ENCODE data around the gene TAMM41. TPM values are rescaled to one million over a fixed set of nuclear protein-coding genes. Genes with fewer than 3 reads are reported as not detected.
"Not testable (repeated sequence)": the region's sequence is repeated elsewhere in the genome, so short reads cannot be mapped to it uniquely, and the experiment has no call there.

The TAMM41 gene
- total RNA-seq (2014; rRNA removed; shearing (Covaris generic)) (4.6 and 8.2 TPM in 2 replicates), polyA plus RNA-seq (2016; fragmentation: Nextera tagmentation; extraction: Ambion mirVana) (14.3 and 18.1 TPM in 2 replicates)

DNA sequence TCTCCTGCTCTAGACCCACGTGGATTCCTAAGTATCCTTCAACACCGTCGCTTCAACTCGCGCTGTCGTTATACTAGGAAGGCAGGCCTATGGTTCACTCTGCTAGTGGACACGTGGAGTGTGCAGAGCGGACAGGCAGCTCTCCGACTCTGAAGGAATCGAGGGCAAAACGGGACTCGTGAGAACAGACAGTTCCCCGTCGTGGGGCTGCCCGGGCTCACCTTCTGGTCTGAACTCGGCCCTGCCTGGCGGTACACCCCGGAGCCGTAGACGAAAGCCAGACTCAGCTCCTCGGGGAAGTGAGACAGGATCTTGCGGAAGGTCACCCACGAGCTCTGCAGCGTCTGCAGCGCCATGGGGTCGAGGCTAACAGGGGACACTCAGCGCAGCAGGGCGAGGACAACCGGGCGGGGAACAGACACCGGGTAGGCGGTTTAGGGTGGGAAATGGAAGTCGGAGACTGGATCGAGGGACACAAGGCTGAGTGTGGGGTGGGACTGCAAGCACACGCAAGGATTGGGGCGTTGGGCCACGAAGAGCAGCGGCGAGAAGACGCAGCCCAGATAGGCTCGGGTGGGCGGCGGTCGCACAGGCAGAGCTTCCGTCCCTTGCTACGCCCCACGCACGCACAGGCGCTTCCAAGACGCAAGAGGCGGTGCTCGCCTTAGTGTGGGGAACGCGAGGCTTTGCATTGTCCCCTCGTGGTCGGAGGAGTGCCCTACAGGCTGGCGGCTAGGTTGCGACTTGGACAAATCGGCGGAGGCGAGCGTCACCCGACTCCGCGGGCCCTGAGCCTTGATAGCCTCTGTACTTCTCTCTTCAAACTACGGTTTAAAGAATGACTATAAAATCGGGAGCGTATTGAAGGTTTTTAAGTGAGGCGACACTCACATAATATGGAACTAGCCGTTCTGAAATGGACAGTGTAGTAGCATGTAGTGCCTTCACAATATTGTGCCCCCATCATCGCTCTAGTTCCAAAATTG lies at the start of gene TAMM41:
Gene TAMM41, minus strand, starts transcription at position 605 of the 986 bp plus-strand sequence. Its CDS starts 249 bp downstream, at position 356.
- DNase-seq = peak; percentile 97
- Histone ChIP-seq H3K9ac (peak within 1 kb of the TSS; percentile 87), H3K4me2 (ENCODE audit: unreplicated experiment) (peak within 1 kb of the TSS; percentile 79), H3F3A (ENCODE audit: insufficient read depth) (no peaks in the 10 kb centered on the region), H3K79me2 (ENCODE audit: insufficient read depth) (peaks cover 26% of the 10 kb centered on the region), H2AFZ (peak within 1 kb of the TSS; percentile 97), H3K4me1 (ENCODE audit: insufficient read depth) (peaks cover 8% of the 10 kb centered on the region), H3K9me3 (ENCODE audit: low read depth) (no peaks in the 10 kb centered on the region), H3K27me3 (replicated peaks; ENCODE audit: insufficient read depth) (no peaks in the 10 kb centered on the region), H4K20me1 (ENCODE audit: insufficient read depth) (no peaks in the 10 kb centered on the region), H3K27ac (peak within 1 kb of the TSS; percentile 70), H3K9me2 (ENCODE audit: insufficient read depth) (no peaks in the 10 kb centered on the region), H3K4me3 (peak within 1 kb of the TSS; percentile 93), H3K36me3 (ENCODE audit: low read depth) (no peaks in the 10 kb centered on the region)
- 2% methylated on average over 59 to 69 of the region's 71 CpGs for whole genome bisulfite sequencing, 2 experiments (ENCODE audit: low coverage in 1 of 2, low lambda C conversion rate in 2 of 2, missing lambda C conversion rate in 2 of 2)
- in situ Hi-C loops (cut with MboI) = no loop called here
- TF ChIP-seq EZH2 (IDR thresholded peaks at IDR 0.05; ENCODE audit: insufficient read depth, poor library complexity, severe bottlenecking) = no peak
- TF ChIP-seq EZH2phosphoT487 (IDR thresholded peaks at IDR 0.05; ENCODE audit: insufficient read depth, low read depth) = no peak

GRCh38 chr3:11878837-11879236 lies 32.2 kb upstream of the TAMM41 start:
- DNase-seq = no peak
- H3K9ac ChIP-seq = no peak overlapping the region
- H2AFZ ChIP-seq = no peak overlapping the region
- no peaks in the 10 kb centered on the region for H3K9me2 ChIP-seq (ENCODE audit: insufficient read depth)
- H3K79me2 ChIP-seq (ENCODE audit: insufficient read depth) = no peaks in the 10 kb centered on the region
- H3K36me3 ChIP-seq (ENCODE audit: low read depth) = no peaks in the 10 kb centered on the region
- 46 to 53% methylated on average over 5 of the region's 5 CpGs for WGBS, 2 experiments (ENCODE audit: low coverage in 1 of 2, low lambda C conversion rate in 2 of 2, missing lambda C conversion rate in 2 of 2)
- no peak overlapping the region for H3K27ac ChIP-seq
- no peaks in the 10 kb centered on the region for H3K9me3 ChIP-seq (ENCODE audit: low read depth)
- in situ Hi-C loops (cut with MboI) = loop anchor here (10.0 kb wide), 1 partner anchor 1834 kb away; no protein-coding TSS in a partner anchor
- no peaks in the 10 kb centered on the region for H3F3A ChIP-seq (ENCODE audit: insufficient read depth)
- no peaks in the 10 kb centered on the region for H3K4me1 ChIP-seq (ENCODE audit: insufficient read depth)
- no peak overlapping the region for H3K4me2 ChIP-seq (ENCODE audit: unreplicated experiment)
- no peaks in the 10 kb centered on the region for H3K27me3 ChIP-seq (replicated peaks; ENCODE audit: insufficient read depth)
- H3K4me3 ChIP-seq = no peak overlapping the region
- H4K20me1 ChIP-seq (ENCODE audit: insufficient read depth) = no peaks in the 10 kb centered on the region
- TF ChIP-seq EZH2phosphoT487 (IDR thresholded peaks at IDR 0.05; ENCODE audit: insufficient read depth, low read depth) (no peak), EZH2 (IDR thresholded peaks at IDR 0.05; ENCODE audit: insufficient read depth, poor library complexity, severe bottlenecking) (no peak)

DNA sequence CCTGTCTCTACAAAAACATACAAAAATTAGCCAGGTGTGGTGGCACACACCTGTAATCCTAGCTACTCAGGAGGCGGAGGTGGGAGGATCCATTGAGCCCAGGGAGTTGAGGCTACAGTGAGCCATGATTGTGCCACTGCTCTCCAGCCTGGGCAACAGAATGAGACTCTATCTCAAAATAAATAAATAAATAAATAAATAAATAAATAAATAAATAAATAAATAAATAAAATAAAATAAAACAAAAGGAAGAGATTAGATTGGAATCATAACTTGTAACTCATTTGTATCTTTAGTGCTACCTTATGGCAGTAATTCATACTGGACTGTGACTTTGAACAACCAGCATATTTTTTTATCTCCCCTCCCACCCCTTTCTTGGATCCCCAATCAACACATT lies 28.0 kb upstream of the TAMM41 start:
- not testable (repeated sequence) for H3K9ac ChIP-seq; H3K79me2 ChIP-seq (ENCODE audit: insufficient read depth); H3K9me2 ChIP-seq (ENCODE audit: insufficient read depth); H3K27ac ChIP-seq; H3K27me3 ChIP-seq (replicated peaks; ENCODE audit: insufficient read depth); H4K20me1 ChIP-seq (ENCODE audit: insufficient read depth); H3K9me3 ChIP-seq (ENCODE audit: low read depth); H2AFZ ChIP-seq; H3F3A ChIP-seq (ENCODE audit: insufficient read depth); H3K4me3 ChIP-seq; H3K36me3 ChIP-seq (ENCODE audit: low read depth); H3K4me1 ChIP-seq (ENCODE audit: insufficient read depth); DNase-seq; H3K4me2 ChIP-seq (ENCODE audit: unreplicated experiment)
- in situ Hi-C loops (cut with MboI) = loop anchor here (10.0 kb wide), 1 partner anchor 1830 kb away; no protein-coding TSS in a partner anchor
- 50 to 58% methylated on average over 1 of the region's 1 CpG for WGBS, 2 experiments (ENCODE audit: low coverage in 1 of 2, low lambda C conversion rate in 2 of 2, missing lambda C conversion rate in 2 of 2)

DNA sequence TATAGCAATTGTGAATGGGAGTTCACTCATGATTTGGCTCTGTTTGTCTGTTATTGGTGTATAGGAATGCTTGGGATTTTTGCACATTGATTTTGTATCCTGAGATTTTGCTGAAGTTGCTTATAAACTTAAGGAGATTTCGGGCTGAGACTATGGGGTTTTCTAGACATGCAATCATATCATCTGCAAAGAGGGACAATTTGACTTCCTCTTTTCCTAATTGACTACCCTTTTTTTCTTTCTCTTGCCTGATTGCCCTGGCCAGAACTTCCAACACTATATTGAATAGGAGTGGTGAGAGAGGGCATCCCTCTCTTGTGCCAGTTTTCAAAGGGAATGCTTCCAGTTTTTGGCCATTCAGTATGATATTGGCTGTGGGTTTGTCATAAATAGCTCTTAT lies 17.1 kb upstream of the TAMM41 start:
- H3F3A ChIP-seq (ENCODE audit: insufficient read depth); H3K79me2 ChIP-seq (ENCODE audit: insufficient read depth); H3K9ac ChIP-seq; H3K9me2 ChIP-seq (ENCODE audit: insufficient read depth); H2AFZ ChIP-seq; in situ Hi-C loops (cut with MboI); H3K9me3 ChIP-seq (ENCODE audit: low read depth); H3K4me3 ChIP-seq; H3K36me3 ChIP-seq (ENCODE audit: low read depth); H3K27me3 ChIP-seq (replicated peaks; ENCODE audit: insufficient read depth); H3K4me1 ChIP-seq (ENCODE audit: insufficient read depth); DNase-seq; H4K20me1 ChIP-seq (ENCODE audit: insufficient read depth); H3K27ac ChIP-seq; H3K4me2 ChIP-seq (ENCODE audit: unreplicated experiment): not testable (repeated sequence)
- WGBS, 2 experiments (ENCODE audit: low coverage in 1 of 2, low lambda C conversion rate in 2 of 2, missing lambda C conversion rate in 2 of 2) = 0 to 10% methylated on average over 1 of the region's 1 CpG

DNA sequence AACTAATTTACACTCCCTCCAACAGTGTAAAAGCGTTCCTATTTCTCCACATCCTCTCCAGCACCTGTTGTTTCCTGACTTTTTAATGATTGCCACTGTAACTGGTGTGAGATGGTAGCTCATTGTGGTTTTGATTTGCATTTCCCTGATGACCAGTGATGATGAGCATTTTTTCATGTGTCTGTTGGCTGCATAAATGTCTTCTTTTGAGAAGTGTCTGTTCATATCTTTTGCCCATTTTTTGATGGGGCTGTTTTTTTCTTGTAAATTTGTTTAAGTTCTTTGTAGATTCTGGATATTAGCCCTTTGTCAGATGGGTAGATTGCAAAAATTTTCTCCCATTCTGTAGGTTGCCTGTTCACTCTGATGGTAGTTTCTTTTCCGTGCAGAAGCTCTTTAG lies 15.9 kb upstream of the TAMM41 start:
- in situ Hi-C loops (cut with MboI); H4K20me1 ChIP-seq (ENCODE audit: insufficient read depth); H3K4me1 ChIP-seq (ENCODE audit: insufficient read depth); H3K27ac ChIP-seq; H3K4me2 ChIP-seq (ENCODE audit: unreplicated experiment); H3K9me2 ChIP-seq (ENCODE audit: insufficient read depth); DNase-seq; H3F3A ChIP-seq (ENCODE audit: insufficient read depth); H3K36me3 ChIP-seq (ENCODE audit: low read depth); H3K27me3 ChIP-seq (replicated peaks; ENCODE audit: insufficient read depth); H3K9ac ChIP-seq; H3K9me3 ChIP-seq (ENCODE audit: low read depth); H3K4me3 ChIP-seq; H3K79me2 ChIP-seq (ENCODE audit: insufficient read depth); H2AFZ ChIP-seq: not testable (repeated sequence)
- WGBS, 2 experiments (ENCODE audit: low coverage in 1 of 2, low lambda C conversion rate in 2 of 2, missing lambda C conversion rate in 2 of 2) = 37 to 51% methylated on average over 2 of the region's 2 CpGs

DNA sequence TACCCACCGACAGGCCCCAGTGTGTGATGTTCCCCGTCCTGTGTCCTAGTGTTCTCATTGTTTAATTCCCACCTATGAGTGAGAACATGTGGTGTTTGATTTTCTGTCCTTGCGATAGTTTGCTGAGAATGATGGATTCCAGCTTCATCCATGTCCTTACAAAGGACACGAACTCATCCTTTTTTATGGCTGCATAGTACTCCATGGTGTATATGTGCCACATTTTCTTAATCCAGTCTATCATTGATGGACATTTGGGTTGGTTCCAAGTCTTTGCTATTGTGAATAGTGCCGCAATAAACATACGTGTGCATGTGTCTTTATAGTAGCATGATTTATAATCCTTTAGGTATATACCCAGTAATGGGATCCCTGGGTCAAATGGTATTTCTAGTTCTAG lies 15.5 kb upstream of the TAMM41 start:
- H2AFZ ChIP-seq; H3K4me2 ChIP-seq (ENCODE audit: unreplicated experiment); H3K27ac ChIP-seq; H3K27me3 ChIP-seq (replicated peaks; ENCODE audit: insufficient read depth); H3K9me3 ChIP-seq (ENCODE audit: low read depth); H3K4me1 ChIP-seq (ENCODE audit: insufficient read depth); H3K9ac ChIP-seq; H3K36me3 ChIP-seq (ENCODE audit: low read depth); H4K20me1 ChIP-seq (ENCODE audit: insufficient read depth); in situ Hi-C loops (cut with MboI); H3K9me2 ChIP-seq (ENCODE audit: insufficient read depth); H3K4me3 ChIP-seq; H3K79me2 ChIP-seq (ENCODE audit: insufficient read depth); DNase-seq; H3F3A ChIP-seq (ENCODE audit: insufficient read depth): not testable (repeated sequence)
- WGBS, 2 experiments (ENCODE audit: low coverage in 1 of 2, low lambda C conversion rate in 2 of 2, missing lambda C conversion rate in 2 of 2) = 55 to 56% methylated on average over 6 of the region's 6 CpGs

- H3K27me3 ChIP-seq (replicated peaks; ENCODE audit: insufficient read depth); H3K27ac ChIP-seq; H2AFZ ChIP-seq; H3K36me3 ChIP-seq (ENCODE audit: low read depth); H3K79me2 ChIP-seq (ENCODE audit: insufficient read depth); H3K9ac ChIP-seq; H3K4me3 ChIP-seq; H3K9me3 ChIP-seq (ENCODE audit: low read depth); H3K4me2 ChIP-seq (ENCODE audit: unreplicated experiment); in situ Hi-C loops (cut with MboI); H4K20me1 ChIP-seq (ENCODE audit: insufficient read depth); H3K4me1 ChIP-seq (ENCODE audit: insufficient read depth); DNase-seq; H3K9me2 ChIP-seq (ENCODE audit: insufficient read depth); H3F3A ChIP-seq (ENCODE audit: insufficient read depth): not testable (repeated sequence)
- 0% methylated on average over 1 of the region's 1 CpG for WGBS, 2 experiments (ENCODE audit: low coverage in 1 of 2, low lambda C conversion rate in 2 of 2, missing lambda C conversion rate in 2 of 2)
Observed at GRCh38 chr3:11860213-11860612, 13.5 kb upstream of the TAMM41 start.
